K562 (cell line): ENCODE results near the gene TUBB2A. TPM values are rescaled to one million over a fixed set of nuclear protein-coding genes. Genes with fewer than 3 reads are reported as not detected.
A peak's percentile ranks its signal among the peaks of the same experiment; 100 is the strongest.

Experiments used
- DIDO1 ChIP-seq: fragments of 450-650 bp; IDR thresholded peaks from 2 replicates; pipeline ENCODE4 v1.6.1; 2016; ENCODE audit warnings: low read depth, missing biosample characterization, missing genetic modification characterization
- FOXA3 ChIP-seq, 2 experiments: fragments of 450-650 bp in 1 of 2; sonication (generic) in 1 of 2; formaldehyde crosslinking; IDR thresholded peaks in 1 of 2; conservative IDR thresholded peaks in 1 of 2; 2 replicates each; pipeline versions ENCODE4 v1.4.0 to v1.8.0; 2020 to 2022; ENCODE audit warnings: mild to moderate bottlenecking in 2 of 2, missing genetic modification reagents in 1 of 2
- FUS ChIP-seq: fragments of 200-400 bp; formaldehyde crosslinking; optimal IDR thresholded peaks from 2 replicates; pipeline ENCODE3; 2017; ENCODE audit warnings: low read depth, low read length
- KLF10 ChIP-seq: fragments of 250-450 bp; sonication (Bioruptor Pico); IDR thresholded peaks from 2 replicates; pipeline ENCODE4 v1.6.1; 2021; ENCODE audit warnings: matching md5 sums
- KLF6 ChIP-seq: fragments of 250-450 bp; sonication (Bioruptor Pico); IDR thresholded peaks from 2 replicates; pipeline ENCODE4 v1.4.0; 2020; ENCODE audit warnings: mild to moderate bottlenecking, moderate library complexity, borderline replicate concordance
- MTA2 ChIP-seq: fragments of 450-650 bp; IDR thresholded peaks from 2 replicates; pipeline ENCODE4 v1.6.1; 2016; ENCODE audit warnings: low read depth
- NFIX ChIP-seq: fragments of 250-450 bp; sonication (Bioruptor Pico); IDR thresholded peaks from 2 replicates; pipeline ENCODE4 v1.4.0; 2020; ENCODE audit warnings: low read depth, mild to moderate bottlenecking, moderate library complexity
- PHF8 ChIP-seq: fragments of 200-600 bp; sonication (generic); IDR thresholded peaks from 2 replicates; pipeline ENCODE4 v1.6.1; 2012; ENCODE audit warnings: mixed run types, mild to moderate bottlenecking, inconsistent platforms, low read length, moderate library complexity, borderline replicate concordance
- RFX7 ChIP-seq: fragments of 250-450 bp; sonication (Bioruptor Pico); IDR thresholded peaks from 2 replicates; pipeline ENCODE4 v1.5.1; 2021; ENCODE audit warnings: mild to moderate bottlenecking
- RHOXF2B ChIP-seq: fragments of 250-450 bp; sonication (Bioruptor Pico); conservative IDR thresholded peaks from 2 replicates; pipeline ENCODE4 v1.5.1; 2021
- TAF15 ChIP-seq: fragments of 200-400 bp; formaldehyde crosslinking; IDR thresholded peaks from 2 replicates; pipeline ENCODE4 v1.6.1; 2017; ENCODE audit warnings: mild to moderate bottlenecking, low read depth, low read length, moderate library complexity
- polyA plus RNA-seq, 8 experiments: library from polyadenylated mRNA; depleted of rRNA in 4 of 8; stranded (reverse) in 5 of 8; unstranded in 3 of 8; fragments of >200 nt; fragmentation: Nextera tagmentation in 2 of 8; fragmentation: Illumina TruSeq in 1 of 8; extraction: Ambion mirVana in 2 of 8; extraction: Trizol in 1 of 8; gene quantifications; 2 replicates each; pipeline versions ENCODE4 v1.2.1 to v1.2.3, GENCODE V29; 2011 to 2014; ENCODE audit warnings: inconsistent platforms in 1 of 8, missing spikeins in 1 of 8
- total RNA-seq, 7 experiments: library from RNA; depleted of rRNA in 6 of 7; stranded (reverse); fragments of >200 nt in 6 of 7; fragmentation: Illumina TruSeq in 2 of 7; extraction: Trizol in 2 of 7; gene quantifications; 2 replicates each; pipeline versions ENCODE4 v1.2.1 to v1.2.3, GENCODE V29; 2011 to 2021; ENCODE audit warnings: low replicate concordance in 1 of 7
- TF ChIP-seq, protein P1 (sequence below): fragments of 450-650 bp; IDR thresholded peaks from 2 replicates; pipeline ENCODE4 v1.7.1; 2018; ENCODE audit warnings: mild to moderate bottlenecking, low read depth; ENCODE audit not compliant: partially characterized antibody
- TF ChIP-seq, protein P2 (sequence below), 2 experiments: fragments of 200-800 bp in 1 of 2; sonication (Bioruptor generic) in 1 of 2; sonication (generic) in 1 of 2; formaldehyde crosslinking in 1 of 2; IDR thresholded peaks in 1 of 2; conservative IDR thresholded peaks in 1 of 2; 2 replicates each; pipeline versions ENCODE4 v1.5.0 to v1.6.1; 2016 to 2020; ENCODE audit warnings: missing compliant biosample characterization in 1 of 2, missing genetic modification characterization in 1 of 2, missing genetic modification reagents in 1 of 2
- TF ChIP-seq, protein P3 (sequence below): fragments of 250-450 bp; sonication (Bioruptor Pico); IDR thresholded peaks from 2 replicates; pipeline ENCODE4 v1.8.0; 2022; ENCODE audit warnings: inconsistent platforms, mild to moderate bottlenecking, moderate library complexity, borderline replicate concordance
- TF ChIP-seq, protein P4 (sequence below): fragments of 250-450 bp; sonication (Bioruptor Pico); IDR thresholded peaks from 2 replicates; pipeline ENCODE4 v1.8.0; 2022; ENCODE audit warnings: inconsistent platforms
- TF ChIP-seq, protein P5 (sequence below): fragments of 450-650 bp; formaldehyde crosslinking; IDR thresholded peaks from 2 replicates; pipeline ENCODE4 v1.4.0; 2020; ENCODE audit warnings: mild to moderate bottlenecking, moderate library complexity
- TF ChIP-seq, protein P6 (sequence below): fragments of 450-650 bp; formaldehyde crosslinking; IDR thresholded peaks from 2 replicates; pipeline ENCODE4 v1.4.0; 2022; ENCODE audit warnings: missing genetic modification characterization

TUBB2A gene
- total and polyA plus RNA-seq, 9 of the 15 experiments (the other 6 are each of a cell fraction or from before 2014, with no cell fraction given) = 3.6 to 92.1 (median 45.6) TPM

DNA sequence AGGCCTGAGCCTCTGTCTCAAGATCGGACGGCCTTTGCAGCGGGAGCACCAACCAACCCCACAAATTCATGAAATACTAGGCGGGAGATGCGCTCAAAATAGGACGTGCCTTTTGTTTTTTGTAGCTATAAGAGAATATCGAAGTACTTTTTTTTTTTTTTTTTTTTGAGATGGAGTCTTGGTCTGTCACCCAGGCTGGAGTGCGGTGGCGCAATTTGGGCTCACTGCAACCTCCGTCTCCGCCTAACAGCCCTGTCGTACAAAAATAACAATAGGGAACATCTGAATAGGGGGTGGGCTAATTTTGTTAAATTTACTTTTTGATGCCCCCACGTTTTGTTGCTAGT is 5.9 kb upstream of the TUBB2A start (continued):
- TF ChIP-seq, protein P1, sequence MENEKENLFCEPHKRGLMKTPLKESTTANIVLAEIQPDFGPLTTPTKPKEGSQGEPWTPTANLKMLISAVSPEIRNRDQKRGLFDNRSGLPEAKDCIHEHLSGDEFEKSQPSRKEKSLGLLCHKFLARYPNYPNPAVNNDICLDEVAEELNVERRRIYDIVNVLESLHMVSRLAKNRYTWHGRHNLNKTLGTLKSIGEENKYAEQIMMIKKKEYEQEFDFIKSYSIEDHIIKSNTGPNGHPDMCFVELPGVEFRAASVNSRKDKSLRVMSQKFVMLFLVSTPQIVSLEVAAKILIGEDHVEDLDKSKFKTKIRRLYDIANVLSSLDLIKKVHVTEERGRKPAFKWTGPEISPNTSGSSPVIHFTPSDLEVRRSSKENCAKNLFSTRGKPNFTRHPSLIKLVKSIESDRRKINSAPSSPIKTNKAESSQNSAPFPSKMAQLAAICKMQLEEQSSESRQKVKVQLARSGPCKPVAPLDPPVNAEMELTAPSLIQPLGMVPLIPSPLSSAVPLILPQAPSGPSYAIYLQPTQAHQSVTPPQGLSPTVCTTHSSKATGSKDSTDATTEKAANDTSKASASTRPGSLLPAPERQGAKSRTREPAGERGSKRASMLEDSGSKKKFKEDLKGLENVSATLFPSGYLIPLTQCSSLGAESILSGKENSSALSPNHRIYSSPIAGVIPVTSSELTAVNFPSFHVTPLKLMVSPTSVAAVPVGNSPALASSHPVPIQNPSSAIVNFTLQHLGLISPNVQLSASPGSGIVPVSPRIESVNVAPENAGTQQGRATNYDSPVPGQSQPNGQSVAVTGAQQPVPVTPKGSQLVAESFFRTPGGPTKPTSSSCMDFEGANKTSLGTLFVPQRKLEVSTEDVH = peak; percentile 19
- TF ChIP-seq TAF15 (no peak), FOXA3 (CRISPR knock-in tag; conservative IDR thresholded peaks at IDR 0.05 in 1 of 2, IDR thresholded peaks at IDR 0.05 in 1 of 2) (no peak), RFX7 (no peak), MTA2 (0 out of 2 replicates have a peak, but pooled peaks have one; percentile 15), FUS (no peak), PHF8 (peak; percentile 41; the same call in 1 of the 2 replicates), RHOXF2B (CRISPR knock-in tag) (no peak), KLF6 (peak; percentile 24; the same call in 1 of the 2 replicates), NFIX (CRISPR knock-in tag) (no peak), KLF10 (CRISPR knock-in tag) (no peak), DIDO1 (no peak)
- TF ChIP-seq, protein P2, sequence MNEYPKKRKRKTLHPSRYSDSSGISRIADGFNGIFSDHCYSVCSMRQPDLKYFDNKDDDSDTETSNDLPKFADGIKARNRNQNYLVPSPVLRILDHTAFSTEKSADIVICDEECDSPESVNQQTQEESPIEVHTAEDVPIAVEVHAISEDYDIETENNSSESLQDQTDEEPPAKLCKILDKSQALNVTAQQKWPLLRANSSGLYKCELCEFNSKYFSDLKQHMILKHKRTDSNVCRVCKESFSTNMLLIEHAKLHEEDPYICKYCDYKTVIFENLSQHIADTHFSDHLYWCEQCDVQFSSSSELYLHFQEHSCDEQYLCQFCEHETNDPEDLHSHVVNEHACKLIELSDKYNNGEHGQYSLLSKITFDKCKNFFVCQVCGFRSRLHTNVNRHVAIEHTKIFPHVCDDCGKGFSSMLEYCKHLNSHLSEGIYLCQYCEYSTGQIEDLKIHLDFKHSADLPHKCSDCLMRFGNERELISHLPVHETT (CRISPR knock-in tag; conservative IDR thresholded peaks at IDR 0.05 in 1 of 2, IDR thresholded peaks at IDR 0.05 in 1 of 2) = peak in 1 of 2 experiments; percentile 29; a peak in 2 of 4 replicates
- TF ChIP-seq, protein P3, sequence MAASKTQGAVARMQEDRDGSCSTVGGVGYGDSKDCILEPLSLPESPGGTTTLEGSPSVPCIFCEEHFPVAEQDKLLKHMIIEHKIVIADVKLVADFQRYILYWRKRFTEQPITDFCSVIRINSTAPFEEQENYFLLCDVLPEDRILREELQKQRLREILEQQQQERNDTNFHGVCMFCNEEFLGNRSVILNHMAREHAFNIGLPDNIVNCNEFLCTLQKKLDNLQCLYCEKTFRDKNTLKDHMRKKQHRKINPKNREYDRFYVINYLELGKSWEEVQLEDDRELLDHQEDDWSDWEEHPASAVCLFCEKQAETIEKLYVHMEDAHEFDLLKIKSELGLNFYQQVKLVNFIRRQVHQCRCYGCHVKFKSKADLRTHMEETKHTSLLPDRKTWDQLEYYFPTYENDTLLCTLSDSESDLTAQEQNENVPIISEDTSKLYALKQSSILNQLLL (CRISPR knock-in tag) = no peak
- TF ChIP-seq, protein P4, sequence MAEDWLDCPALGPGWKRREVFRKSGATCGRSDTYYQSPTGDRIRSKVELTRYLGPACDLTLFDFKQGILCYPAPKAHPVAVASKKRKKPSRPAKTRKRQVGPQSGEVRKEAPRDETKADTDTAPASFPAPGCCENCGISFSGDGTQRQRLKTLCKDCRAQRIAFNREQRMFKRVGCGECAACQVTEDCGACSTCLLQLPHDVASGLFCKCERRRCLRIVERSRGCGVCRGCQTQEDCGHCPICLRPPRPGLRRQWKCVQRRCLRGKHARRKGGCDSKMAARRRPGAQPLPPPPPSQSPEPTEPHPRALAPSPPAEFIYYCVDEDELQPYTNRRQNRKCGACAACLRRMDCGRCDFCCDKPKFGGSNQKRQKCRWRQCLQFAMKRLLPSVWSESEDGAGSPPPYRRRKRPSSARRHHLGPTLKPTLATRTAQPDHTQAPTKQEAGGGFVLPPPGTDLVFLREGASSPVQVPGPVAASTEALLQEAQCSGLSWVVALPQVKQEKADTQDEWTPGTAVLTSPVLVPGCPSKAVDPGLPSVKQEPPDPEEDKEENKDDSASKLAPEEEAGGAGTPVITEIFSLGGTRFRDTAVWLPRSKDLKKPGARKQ (CRISPR knock-in tag) = no peak
- TF ChIP-seq, protein P5, sequence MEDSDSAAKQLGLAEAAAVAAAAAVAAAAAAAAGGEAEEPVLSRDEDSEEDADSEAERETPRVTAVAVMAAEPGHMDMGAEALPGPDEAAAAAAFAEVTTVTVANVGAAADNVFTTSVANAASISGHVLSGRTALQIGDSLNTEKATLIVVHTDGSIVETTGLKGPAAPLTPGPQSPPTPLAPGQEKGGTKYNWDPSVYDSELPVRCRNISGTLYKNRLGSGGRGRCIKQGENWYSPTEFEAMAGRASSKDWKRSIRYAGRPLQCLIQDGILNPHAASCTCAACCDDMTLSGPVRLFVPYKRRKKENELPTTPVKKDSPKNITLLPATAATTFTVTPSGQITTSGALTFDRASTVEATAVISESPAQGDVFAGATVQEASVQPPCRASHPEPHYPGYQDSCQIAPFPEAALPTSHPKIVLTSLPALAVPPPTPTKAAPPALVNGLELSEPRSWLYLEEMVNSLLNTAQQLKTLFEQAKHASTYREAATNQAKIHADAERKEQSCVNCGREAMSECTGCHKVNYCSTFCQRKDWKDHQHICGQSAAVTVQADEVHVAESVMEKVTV (CRISPR knock-in tag) = no peak
- TF ChIP-seq, protein P6, sequence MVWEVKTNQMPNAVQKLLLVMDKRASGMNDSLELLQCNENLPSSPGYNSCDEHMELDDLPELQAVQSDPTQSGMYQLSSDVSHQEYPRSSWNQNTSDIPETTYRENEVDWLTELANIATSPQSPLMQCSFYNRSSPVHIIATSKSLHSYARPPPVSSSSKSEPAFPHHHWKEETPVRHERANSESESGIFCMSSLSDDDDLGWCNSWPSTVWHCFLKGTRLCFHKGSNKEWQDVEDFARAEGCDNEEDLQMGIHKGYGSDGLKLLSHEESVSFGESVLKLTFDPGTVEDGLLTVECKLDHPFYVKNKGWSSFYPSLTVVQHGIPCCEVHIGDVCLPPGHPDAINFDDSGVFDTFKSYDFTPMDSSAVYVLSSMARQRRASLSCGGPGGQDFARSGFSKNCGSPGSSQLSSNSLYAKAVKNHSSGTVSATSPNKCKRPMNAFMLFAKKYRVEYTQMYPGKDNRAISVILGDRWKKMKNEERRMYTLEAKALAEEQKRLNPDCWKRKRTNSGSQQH (CRISPR knock-in tag) = 0 out of 2 replicates have a peak, but pooled peaks have one; percentile 23
